NCI-H1105 treated with DMSO at 0.1 percent for 48 hours (cell line): ENCODE data around the gene PGAM2.
"Not testable (repeated sequence)": the region's sequence is repeated elsewhere in the genome, so short reads cannot be mapped to it uniquely, and the experiment has no call there.

ENCODE experiments used
- DNase-seq: peaks from one replicate; lab custom pipeline; 2025; lab: John Stamatoyannopoulos, UW

PGAM2 gene

DNA sequence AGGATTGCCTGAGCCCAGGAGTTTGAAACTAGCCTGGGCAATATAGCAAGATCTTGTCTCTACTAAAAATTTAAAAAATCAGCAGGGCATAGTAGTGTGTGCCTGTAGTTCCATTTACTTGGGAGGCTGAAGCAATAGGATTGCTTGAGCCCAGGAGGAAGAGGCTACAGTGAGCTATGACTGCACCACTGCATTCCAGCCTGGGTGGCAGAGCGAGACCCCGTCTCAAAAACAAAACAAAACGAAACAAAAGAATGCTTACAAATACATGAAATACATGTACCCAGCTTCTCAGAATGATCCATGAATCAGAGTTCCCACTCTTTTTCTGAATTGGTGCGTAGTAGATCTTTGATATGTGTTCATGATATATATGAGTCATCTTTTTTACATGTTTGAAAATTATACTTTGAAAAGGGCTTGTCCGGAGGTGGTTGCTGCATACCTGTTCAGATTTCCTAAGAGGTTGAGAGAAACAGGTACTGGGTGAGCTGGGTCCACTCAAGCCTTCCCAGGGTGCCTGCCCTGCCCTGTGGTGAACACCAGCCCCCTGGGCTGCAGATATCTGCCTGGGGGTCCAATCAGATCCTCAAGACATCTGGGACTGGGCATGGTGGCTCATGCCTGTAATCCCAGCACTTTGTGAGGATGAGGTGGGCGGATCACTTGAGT, 42.4 kb downstream of the PGAM2 start:
- DNase-seq, result not testable (repeated sequence)

DNA sequence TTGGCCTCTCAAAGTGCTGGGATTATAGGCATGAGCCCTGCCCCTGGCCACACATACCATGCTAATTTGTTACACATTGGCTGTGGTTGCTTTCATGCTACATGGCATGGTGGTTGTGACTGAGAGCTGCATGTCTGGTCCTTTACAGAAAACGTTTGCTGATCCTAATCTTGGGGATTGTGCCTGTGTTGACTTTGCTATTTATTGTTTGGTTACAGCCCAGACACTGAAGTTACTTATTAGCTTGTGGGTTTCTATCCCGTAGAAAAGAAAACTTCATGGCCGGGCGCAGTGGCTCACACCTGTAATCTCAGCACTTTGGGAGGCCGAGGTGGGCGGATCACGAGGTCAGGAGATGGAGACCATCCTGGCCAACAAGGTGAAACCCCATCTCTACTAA, 43.3 kb downstream of the PGAM2 start:
- not testable (repeated sequence) for DNase-seq

DNA sequence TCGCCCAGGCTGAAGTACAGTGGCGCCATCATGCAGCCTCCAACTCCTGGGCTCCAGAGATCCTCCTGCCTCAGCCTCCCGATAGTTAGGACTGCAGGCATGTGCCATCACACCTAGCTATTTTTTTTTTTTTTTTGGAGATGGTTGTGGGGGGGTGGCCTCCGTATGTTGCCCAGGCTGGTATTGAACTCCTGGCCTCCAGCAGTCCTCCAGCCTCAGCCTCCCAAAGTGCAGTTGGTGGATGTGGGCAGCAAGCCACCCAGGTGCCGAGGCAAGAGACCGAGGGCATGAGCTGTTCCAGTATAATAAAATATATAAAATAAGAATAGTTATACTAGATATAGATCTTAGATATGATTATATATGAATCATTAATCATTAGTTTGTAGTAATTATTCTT, 45.5 kb downstream of the PGAM2 start:
- DNase-seq, result not testable (repeated sequence)

DNA sequence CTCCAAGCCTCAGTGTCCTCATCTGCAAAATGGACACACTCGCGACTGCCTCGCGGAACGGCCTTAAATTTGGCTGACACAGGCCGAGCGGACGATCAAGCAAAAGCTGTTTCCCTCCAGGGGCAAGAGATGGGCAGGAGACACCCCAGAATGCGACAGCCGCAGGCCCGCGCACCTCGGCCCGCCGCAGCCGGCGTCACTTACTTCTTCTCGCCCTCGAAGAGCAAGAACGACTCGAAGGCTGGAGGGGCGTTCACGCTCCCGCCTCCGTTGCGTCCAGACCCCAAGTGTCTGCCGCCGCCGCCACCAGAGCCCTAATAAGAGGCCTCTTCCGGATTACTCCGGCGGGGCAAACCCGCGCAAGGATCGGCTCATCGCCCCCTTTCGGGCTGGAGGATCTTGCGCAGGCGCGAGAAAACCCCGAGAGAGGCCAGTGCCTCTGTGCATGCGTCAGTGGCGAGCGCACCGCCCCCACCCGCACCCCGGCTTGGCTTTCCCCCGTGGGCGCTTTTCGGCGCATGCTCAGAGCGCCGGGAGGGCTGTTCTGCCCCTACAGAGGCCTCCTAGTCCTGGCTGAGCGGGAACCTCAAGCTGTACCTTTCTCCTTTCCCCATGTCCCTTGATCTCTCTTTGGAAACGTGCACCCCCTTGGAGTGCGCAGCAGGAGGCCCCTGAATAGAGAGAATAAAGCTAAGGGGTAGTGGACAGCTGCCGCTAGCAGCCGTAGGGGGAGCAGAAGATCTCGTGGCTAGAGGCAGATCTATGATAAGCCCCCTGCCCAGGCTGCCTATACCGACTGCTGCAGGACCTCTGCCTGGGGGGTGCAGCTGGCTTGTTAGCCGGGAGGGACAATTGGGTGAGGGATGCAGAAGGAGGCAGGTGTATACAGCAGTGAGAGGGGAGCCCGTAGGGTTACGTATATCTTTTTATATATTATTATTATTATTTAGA, 46.2 kb downstream of the PGAM2 start:
- DNase-seq, result peak; percentile 93

DNA sequence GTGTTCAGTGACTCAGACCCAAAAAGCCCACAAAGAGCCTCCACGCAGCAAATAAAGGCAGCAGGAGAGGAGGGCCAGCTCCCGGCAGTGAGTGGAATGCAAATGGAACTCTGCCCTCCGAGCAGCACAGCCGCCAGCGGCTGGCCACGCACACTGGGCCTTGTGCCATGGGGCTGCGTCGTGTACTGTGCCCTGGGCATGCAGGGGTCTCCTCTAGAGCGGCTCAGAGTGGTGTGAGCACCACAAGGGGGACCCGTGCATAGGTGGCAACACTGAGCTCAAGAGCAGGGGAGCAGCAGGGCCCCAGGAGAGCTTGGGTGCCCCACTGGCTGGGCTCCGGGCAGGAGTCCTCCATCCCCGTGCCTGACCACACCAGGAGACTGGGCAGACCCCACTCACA, 50.3 kb downstream of the PGAM2 start:
- DNase-seq, result not testable (repeated sequence)
